ENCODE data around the gene NKAIN4.

Gene NKAIN4

GRCh38 chr20:63274381-63275228 lies 20.3 kb upstream of the NKAIN4 start:
- peak; percentile 44 for DNase-seq (ENCODE audit: low spot score)

- DNase-seq (ENCODE audit: low spot score) = peak; percentile 91
These were observed 19.5 kb upstream of the NKAIN4 start for GRCh38 chr20:63273635-63274380.

GRCh38 chr20:63273059-63273579 lies 18.9 kb upstream of the NKAIN4 start:
- no peak for DNase-seq (ENCODE audit: low spot score)

GRCh38 chr20:63272105-63273058 lies 18.1 kb upstream of the NKAIN4 start, which contains the start of gene ARFGAP1:
Gene ARFGAP1 (plus strand): TSS chr20:63272813. CDS start chr20:63275581, 2,768 bp downstream.
- DNase-seq (ENCODE audit: low spot score) = peak; percentile 89

GRCh38 chr20:63270606-63271325 lies 16.5 kb upstream of the NKAIN4 start:
- DNase-seq (ENCODE audit: low spot score) = no peak

- DNase-seq (ENCODE audit: low spot score) = no peak
These were observed 15.5 kb upstream of the NKAIN4 start for GRCh38 chr20:63269724-63270123.

GRCh38 chr20:63268671-63269439 lies 14.6 kb upstream of the NKAIN4 start:
- DNase-seq (ENCODE audit: low spot score) = peak; percentile 64

- DNase-seq (ENCODE audit: low spot score) = no peak
These were observed 14.0 kb upstream of the NKAIN4 start for GRCh38 chr20:63268256-63268655.

GRCh38 chr20:63267691-63268090 lies 13.4 kb upstream of the NKAIN4 start:
- peak; percentile 48 for DNase-seq (ENCODE audit: low spot score)

GRCh38 chr20:63265891-63266515 lies 11.7 kb upstream of the NKAIN4 start:
- DNase-seq (ENCODE audit: low spot score) = no peak

GRCh38 chr20:63264519-63264918 lies 10.3 kb upstream of the NKAIN4 start:
- peak; percentile 71 for DNase-seq (ENCODE audit: low spot score)

- DNase-seq (ENCODE audit: low spot score) = no peak
These were observed 9.7 kb upstream of the NKAIN4 start for GRCh38 chr20:63264000-63264399.

GRCh38 chr20:63262836-63263235 lies 8.6 kb upstream of the NKAIN4 start:
- DNase-seq (ENCODE audit: low spot score) = no peak

GRCh38 chr20:63261795-63262528 lies 7.7 kb upstream of the NKAIN4 start:
- DNase-seq (ENCODE audit: low spot score) = no peak

- no peak for DNase-seq (ENCODE audit: low spot score)
These were observed 7.0 kb upstream of the NKAIN4 start for GRCh38 chr20:63261060-63261794.

GRCh38 chr20:63260521-63260920 lies 6.3 kb upstream of the NKAIN4 start:
- no peak for DNase-seq (ENCODE audit: low spot score)

- no peak for DNase-seq (ENCODE audit: low spot score)
These were observed 5.6 kb upstream of the NKAIN4 start for GRCh38 chr20:63259734-63260460.

GRCh38 chr20:63258781-63259180 lies 4.5 kb upstream of the NKAIN4 start:
- no peak for DNase-seq (ENCODE audit: low spot score)
